Retina (tissue), 1 donor: ENCODE measurements around the gene MCF2L.

Source experiments
- DNase-seq: peaks from one replicate; pipeline ENCODE4 v3.0.0-alpha.2; 2016

The MCF2L gene

GRCh38 chr13:112963641-112964040 lies 5.4 kb upstream of the MCF2L start:
- DNase-seq, result no peak

- DNase-seq, result no peak
Measured at GRCh38 chr13:112964971-112965492, 4.0 kb upstream of the MCF2L start.

GRCh38 chr13:112965573-112966115 lies 3.4 kb upstream of the MCF2L start:
- no peak for DNase-seq

- no peak for DNase-seq
Measured at GRCh38 chr13:112966776-112967175, 2.2 kb upstream of the MCF2L start.

- DNase-seq, result peak; percentile 40
Measured at GRCh38 chr13:112967686-112968379, 1.2 kb upstream of the MCF2L start.

- DNase-seq, result peak; percentile 64
Measured at GRCh38 chr13:112968380-112968909, 569 bp upstream of the MCF2L start.

- no peak for DNase-seq
Measured at GRCh38 chr13:112969692-112970338, 801 bp downstream of the MCF2L start.

- DNase-seq, result peak; percentile 23
Measured at GRCh38 chr13:112970552-112971287, 1.7 kb downstream of the MCF2L start.

- no peak for DNase-seq
Measured at GRCh38 chr13:112971288-112971643, 2.3 kb downstream of the MCF2L start.

- DNase-seq, result no peak
Measured at GRCh38 chr13:112972258-112972657, 3.2 kb downstream of the MCF2L start.

GRCh38 chr13:112972867-112973576 lies 4.0 kb downstream of the MCF2L start:
- peak; percentile 17 for DNase-seq

GRCh38 chr13:112973577-112973951 lies 4.5 kb downstream of the MCF2L start:
- no peak for DNase-seq

- no peak for DNase-seq
Measured at GRCh38 chr13:112974125-112974524, 5.1 kb downstream of the MCF2L start.

GRCh38 chr13:112974671-112975070 lies 5.7 kb downstream of the MCF2L start:
- no peak for DNase-seq

GRCh38 chr13:112975401-112975939 lies 6.5 kb downstream of the MCF2L start:
- no peak for DNase-seq

GRCh38 chr13:112976526-112976925 lies 7.5 kb downstream of the MCF2L start:
- DNase-seq, result no peak

GRCh38 chr13:112977091-112977490 lies 8.1 kb downstream of the MCF2L start:
- DNase-seq, result no peak

GRCh38 chr13:112977525-112977924 lies 8.5 kb downstream of the MCF2L start:
- DNase-seq, result no peak

- DNase-seq, result no peak
Measured at GRCh38 chr13:112978561-112979405, 9.8 kb downstream of the MCF2L start.

- DNase-seq, result no peak
Measured at GRCh38 chr13:112979406-112979902, 10.4 kb downstream of the MCF2L start.

GRCh38 chr13:112980434-112980833 lies 11.4 kb downstream of the MCF2L start:
- no peak for DNase-seq
